NK-92 (cell line): ENCODE results near the gene ASF1A.
"Not testable (repeated sequence)": the region's sequence is repeated elsewhere in the genome, so short reads cannot be mapped to it uniquely, and the experiment has no call there.

Experiments
- DNase-seq: peaks from one replicate; lab custom pipeline; 2025; ENCODE audit not compliant: unreplicated experiment; lab: John Stamatoyannopoulos, UW

ASF1A gene

DNA sequence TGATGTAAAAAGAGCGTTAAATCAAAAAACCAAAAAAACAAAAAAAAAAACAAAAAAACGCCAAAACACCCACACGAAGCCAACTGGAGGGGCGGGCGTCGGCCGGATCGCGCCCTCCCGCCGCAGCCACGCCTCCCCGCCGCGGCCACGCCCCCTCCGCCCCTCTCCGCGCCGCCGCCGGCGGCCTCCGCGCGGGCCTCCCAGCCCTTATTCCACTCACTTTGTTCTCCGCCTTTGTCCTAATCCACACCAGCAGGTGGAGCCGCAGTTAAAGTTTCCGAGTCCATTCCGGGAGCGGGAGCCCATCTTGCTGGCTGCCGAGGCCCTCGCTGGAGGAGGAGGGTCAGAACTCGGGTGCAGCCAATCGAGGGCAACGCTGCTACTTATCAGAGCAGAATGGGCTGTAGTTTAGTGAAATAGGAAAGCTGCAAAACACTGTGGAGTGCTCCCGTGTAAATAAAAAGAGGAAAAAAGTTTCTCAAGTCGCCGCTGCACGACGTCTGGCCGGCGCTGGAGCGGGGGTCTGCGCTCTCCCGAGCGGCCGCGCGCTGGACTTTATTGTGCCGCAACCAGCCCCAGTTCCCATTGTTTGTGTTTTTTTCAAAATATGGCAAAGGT lies at the start of gene ASF1A:
ASF1A (plus strand) TSS at position 346 of the 618 bp plus-strand sequence; CDS start at position 608, 262 bp downstream.
- DNase-seq = peak; percentile 69

GRCh38 chr6:118844915-118845314 lies 49.0 kb upstream of the ASF1A start:
- no peak for DNase-seq

GRCh38 chr6:118853408-118853807 lies 40.5 kb upstream of the ASF1A start:
- DNase-seq = no peak

DNA sequence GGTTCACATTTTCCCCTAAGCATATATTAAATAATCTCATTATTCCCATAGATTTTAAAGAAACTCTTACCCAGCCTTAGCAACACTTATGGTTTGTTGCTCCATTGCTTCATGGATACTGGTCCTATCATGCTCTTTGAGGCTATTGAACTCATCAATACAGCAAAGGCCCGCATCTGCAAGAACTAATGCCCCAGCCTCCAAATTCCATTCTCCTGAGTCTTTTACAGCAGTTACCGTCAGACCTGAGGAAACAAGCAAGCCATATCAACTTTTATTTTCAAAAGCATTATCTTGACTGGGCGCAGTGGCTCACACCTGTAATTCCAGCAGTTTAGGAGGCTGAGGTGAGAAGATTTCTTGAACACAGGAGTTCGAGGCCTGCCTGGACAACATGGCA lies 37.7 kb upstream of the ASF1A start:
- DNase-seq = no peak

DNA sequence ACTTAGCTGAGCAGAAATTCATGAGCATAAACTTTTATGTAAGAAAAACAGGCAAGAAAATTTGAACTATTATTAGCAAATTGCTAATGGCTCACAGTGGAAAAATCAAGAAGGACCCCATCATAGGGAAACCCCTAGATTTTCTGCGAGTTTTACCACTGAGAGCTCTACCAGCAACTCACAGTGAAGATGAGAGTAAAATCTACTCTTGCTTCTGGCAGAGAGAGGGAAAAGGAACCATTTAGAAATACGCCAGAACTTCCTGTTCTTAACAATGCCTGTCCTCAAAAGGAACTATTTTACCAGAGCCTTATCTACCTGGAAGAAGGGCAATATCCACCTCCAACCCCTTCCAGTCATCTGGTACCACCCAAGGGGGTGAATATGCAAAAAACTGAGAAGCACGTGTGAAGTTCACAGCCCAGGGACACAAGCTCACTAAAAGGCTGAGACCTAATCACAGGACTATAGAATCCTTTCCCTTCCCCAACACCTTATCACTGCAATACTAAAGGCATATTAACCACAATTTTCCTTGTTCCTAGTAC lies 34.4 kb upstream of the ASF1A start:
- DNase-seq = no peak

DNA sequence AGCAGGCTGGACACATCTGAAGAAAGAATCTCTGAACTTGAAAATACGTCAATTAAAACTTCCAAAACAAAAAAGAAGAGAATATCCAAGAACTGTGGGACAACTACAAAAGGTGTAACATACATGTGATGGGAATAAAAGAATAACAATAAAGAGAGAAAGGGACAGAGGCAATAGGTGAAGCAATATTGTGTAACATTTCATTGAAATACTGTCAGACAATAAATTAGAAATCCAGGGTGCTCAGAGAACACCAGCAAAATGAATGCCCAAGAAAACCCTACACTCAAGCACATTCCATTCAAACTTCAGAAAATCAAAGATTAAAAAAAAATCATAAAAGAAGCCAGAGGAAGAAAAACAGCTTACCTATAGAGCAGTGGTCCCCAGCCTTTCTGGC lies 33.6 kb upstream of the ASF1A start:
- DNase-seq = no peak

- no peak for DNase-seq
These were observed 33.1 kb upstream of the ASF1A start for GRCh38 chr6:118860880-118861279.

GRCh38 chr6:118862443-118862842 lies 31.5 kb upstream of the ASF1A start:
- no peak for DNase-seq

GRCh38 chr6:118864341-118865099 lies 29.4 kb upstream of the ASF1A start:
- no peak for DNase-seq

DNA sequence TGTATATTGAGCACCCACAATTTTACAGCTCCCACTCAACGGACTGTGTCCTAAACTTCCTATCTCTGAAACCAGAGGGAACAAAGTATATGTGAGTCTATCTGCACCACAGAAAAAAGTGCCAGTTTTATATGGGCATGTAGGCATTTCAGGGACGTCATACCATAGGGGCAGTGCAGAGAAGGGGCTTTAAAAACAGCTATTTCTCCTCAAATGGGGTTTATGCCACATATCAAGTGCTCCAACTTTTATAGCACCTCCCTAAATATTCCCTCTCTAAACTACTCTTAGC lies 28.9 kb upstream of the ASF1A start:
- no peak for DNase-seq

DNA sequence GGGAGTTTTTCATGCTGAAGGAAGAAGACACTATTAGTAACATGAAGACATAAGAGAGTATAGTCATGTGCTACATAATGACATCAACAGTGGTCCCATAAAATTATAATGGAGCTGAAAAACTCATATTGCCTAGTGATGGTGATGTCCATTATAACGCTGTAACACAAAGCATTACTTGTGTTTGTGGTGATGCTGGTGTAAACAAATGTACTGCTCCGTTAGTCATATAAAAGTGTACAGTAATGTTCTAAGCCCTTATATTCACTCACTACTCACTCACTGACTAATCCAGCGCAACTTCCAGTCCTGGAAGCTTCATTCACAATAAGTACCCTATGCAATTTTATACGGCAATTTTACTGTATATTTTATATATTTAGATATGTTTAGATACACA lies 26.8 kb upstream of the ASF1A start:
- DNase-seq = no peak

- DNase-seq = not testable (repeated sequence)
These were observed 25.1 kb upstream of the ASF1A start for GRCh38 chr6:118868901-118869300.

- DNase-seq = no peak
These were observed 24.6 kb upstream of the ASF1A start for GRCh38 chr6:118869350-118869749.

- DNase-seq = no peak
These were observed 23.9 kb upstream of the ASF1A start for GRCh38 chr6:118869894-118870589.

DNA sequence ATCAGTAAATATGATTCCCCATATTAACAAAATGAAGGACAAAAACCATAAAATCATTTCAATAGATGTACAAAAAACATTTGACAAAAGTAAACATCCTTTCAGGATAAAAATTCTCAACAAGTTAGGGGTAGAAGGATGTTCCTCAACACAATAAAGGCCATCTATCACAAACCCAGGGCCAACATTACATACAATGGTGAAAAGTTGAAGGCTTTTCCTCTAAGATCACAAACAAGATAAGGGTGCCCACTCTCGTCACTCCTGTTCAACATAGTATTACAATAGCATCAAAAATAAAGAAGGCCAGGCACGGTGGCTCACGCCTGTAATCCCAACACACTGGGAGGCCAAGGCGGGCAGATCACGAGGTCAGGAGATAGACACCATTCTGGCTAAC lies 22.6 kb upstream of the ASF1A start:
- DNase-seq = no peak

DNA sequence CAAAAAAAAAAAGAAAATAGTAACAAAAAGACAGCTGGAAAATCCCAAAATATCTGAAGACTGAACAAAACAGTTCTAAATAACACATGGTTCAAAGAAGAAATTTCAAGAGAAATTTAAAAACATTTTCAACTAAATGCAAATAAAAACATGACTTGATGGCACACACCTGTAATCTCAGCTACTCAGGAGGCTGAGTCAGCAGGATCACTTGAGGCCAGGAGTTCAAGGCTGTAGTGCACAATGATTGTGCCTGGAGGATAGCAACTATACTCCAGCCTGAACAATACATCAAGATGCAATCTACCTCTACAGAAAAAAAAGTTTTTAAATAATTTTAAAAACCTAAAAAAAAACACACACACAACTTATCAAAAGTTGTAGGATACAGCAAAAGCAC lies 21.6 kb upstream of the ASF1A start:
- no peak for DNase-seq

DNA sequence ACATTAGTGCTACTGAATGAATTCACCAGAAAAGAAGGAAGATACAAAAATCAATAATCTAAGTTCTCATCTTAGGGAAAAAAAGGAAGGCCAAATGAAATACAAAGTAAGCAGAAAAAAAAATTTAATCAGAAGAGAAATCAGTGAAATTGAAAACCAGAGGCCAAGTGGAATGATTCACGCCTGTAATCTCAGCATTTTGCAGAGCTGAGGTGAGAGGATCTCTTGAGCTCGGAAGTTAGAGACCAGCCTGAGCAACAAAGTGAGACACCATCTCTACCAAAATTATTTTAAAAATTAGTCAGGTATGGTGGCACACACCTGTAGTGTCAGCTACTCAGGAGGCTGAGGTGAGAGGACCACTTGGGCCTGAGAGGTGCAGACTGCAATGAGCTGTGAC lies 21.2 kb upstream of the ASF1A start:
- no peak for DNase-seq

GRCh38 chr6:118873239-118873638 lies 20.7 kb upstream of the ASF1A start:
- DNase-seq = no peak

GRCh38 chr6:118875672-118876071 lies 18.3 kb upstream of the ASF1A start:
- no peak for DNase-seq

DNA sequence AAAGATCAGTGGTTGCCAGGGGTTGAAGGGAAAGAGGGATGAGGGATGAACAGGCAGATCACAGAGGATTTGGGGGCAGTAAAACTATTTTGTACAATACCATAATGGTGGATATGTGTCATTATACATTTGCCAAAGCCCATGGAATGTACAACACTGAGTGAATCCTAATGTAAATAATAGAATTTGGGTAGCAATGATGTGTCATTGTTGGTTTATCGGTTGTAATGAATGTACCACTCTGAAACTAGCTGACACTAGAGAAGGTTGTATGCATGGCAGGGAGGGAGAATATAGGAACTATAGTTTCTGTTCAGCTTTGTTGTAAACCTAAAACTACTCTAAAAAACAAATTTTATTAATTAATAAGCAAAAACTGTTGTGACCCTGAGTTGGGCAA lies 17.8 kb upstream of the ASF1A start:
- no peak for DNase-seq

DNA sequence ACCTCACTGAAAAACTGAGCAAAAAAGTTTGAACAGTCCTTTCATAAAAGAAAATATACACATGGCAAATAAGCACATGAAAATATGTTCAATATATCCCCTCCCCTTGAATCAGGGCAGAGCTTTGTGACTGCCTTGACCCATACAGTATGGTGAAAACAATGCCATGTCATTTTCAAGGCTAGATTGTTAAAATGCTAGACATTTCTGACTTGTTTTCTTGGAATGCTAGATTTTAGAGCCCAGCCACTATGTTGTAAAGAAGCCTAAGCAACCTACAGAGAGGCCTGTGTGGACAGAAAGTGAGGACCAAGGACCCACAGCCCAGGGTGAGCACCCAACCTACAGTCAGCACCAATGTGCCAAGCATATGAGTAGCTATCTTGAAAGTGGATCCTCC lies 17.1 kb upstream of the ASF1A start:
- no peak for DNase-seq

GRCh38 chr6:118877806-118878205 lies 16.1 kb upstream of the ASF1A start:
- no peak for DNase-seq
